GM19099 (cell line): Measurements from ENCODE around the gene IL1RAP.

Source experiments
- POLR2A ChIP-seq: IDR thresholded peaks from 3 replicates; pipeline ENCODE4 v1.6.1; 2011; ENCODE audit warnings: low read depth; ENCODE audit not compliant: insufficient read length; ENCODE audit errors: extremely low read depth

The IL1RAP gene

GRCh38 chr3:190597291-190597690 is 83.4 kb downstream of the IL1RAP start:
- no peak for TF ChIP-seq POLR2A

GRCh38 chr3:190601622-190602021 is 87.7 kb downstream of the IL1RAP start:
- no peak for TF ChIP-seq POLR2A

GRCh38 chr3:190605385-190605784 is 91.5 kb downstream of the IL1RAP start:
- TF ChIP-seq POLR2A = no peak

GRCh38 chr3:190606596-190606995 is 92.7 kb downstream of the IL1RAP start:
- no peak for TF ChIP-seq POLR2A

GRCh38 chr3:190607021-190607420 is 93.1 kb downstream of the IL1RAP start:
- TF ChIP-seq POLR2A = no peak

- TF ChIP-seq POLR2A = no peak
These were observed 95.1 kb downstream of the IL1RAP start for GRCh38 chr3:190608850-190609589.

- no peak for TF ChIP-seq POLR2A
These were observed 100.6 kb downstream of the IL1RAP start for GRCh38 chr3:190614226-190615059.

- TF ChIP-seq POLR2A = no peak
These were observed 101.1 kb downstream of the IL1RAP start for GRCh38 chr3:190615060-190615384.

- TF ChIP-seq POLR2A = no peak
These were observed 101.7 kb downstream of the IL1RAP start for GRCh38 chr3:190615607-190616006.

GRCh38 chr3:190616637-190617036 is 102.8 kb downstream of the IL1RAP start:
- no peak for TF ChIP-seq POLR2A

- TF ChIP-seq POLR2A = no peak
These were observed 103.3 kb downstream of the IL1RAP start for GRCh38 chr3:190617185-190617584.

GRCh38 chr3:190618330-190619030 is 104.6 kb downstream of the IL1RAP start:
- no peak for TF ChIP-seq POLR2A

- no peak for TF ChIP-seq POLR2A
These were observed 105.5 kb downstream of the IL1RAP start for GRCh38 chr3:190619353-190619752.

- TF ChIP-seq POLR2A = no peak
These were observed 105.9 kb downstream of the IL1RAP start for GRCh38 chr3:190619761-190620160.

- TF ChIP-seq POLR2A = no peak
These were observed 107.2 kb downstream of the IL1RAP start for GRCh38 chr3:190620886-190621608.
